ENCODE results near the gene PER1.

PER1 gene

DNA sequence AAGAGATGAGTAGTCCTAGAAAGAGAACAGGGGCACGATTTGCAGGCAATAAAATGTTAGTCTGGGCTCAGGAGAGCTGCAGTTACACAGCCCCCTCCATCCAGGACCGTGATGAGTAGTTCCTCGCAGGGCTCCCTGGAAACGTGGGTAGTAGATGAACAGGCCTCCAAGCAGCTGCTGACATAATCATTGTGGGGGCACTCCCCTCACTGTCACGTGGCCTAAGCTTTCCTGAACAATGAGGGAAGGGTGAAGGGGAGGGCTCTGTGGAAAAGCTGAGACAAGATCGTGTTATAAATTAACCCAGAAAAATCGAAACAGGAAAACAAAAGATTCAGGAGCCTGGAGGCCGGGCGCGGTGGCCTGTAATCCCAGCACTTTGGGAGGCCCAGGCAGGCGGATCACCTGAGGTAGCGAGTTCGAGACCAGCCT is 1.3 kb upstream of the PER1 start:
- no peak for DNase-seq (ENCODE audit: low read depth in 4 of 4, low spot score in 1 of 4)

GRCh38 chr17:8153031-8153451 is 837 bp upstream of the PER1 start:
- DNase-seq (ENCODE audit: low read depth in 4 of 4, low spot score in 1 of 4), result no peak

DNA sequence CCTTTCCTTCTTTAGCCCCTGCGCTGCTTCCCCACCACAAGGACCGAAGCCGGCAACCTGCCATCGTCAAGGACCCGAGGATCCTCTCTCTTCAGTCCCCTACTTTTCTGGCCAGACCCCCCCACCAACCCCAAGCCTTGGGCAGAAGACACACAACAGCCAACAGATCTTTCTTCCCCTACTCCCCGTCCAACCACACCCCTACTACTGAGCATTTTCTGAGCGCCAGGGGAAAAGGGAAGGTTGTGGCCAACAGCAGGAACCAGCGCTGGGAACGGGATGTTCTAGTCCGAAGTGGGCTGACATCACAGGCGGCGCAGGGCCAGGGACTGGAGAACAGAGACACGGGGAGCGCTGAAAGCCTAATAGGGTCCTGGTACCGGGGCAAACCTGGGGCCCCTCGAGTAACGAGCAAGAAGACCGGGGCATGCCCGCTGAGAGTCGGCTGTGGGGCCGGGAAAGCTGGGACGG is 528 bp downstream of the PER1 start:
- DNase-seq (ENCODE audit: low read depth in 4 of 4, low spot score in 1 of 4), result no peak

DNA sequence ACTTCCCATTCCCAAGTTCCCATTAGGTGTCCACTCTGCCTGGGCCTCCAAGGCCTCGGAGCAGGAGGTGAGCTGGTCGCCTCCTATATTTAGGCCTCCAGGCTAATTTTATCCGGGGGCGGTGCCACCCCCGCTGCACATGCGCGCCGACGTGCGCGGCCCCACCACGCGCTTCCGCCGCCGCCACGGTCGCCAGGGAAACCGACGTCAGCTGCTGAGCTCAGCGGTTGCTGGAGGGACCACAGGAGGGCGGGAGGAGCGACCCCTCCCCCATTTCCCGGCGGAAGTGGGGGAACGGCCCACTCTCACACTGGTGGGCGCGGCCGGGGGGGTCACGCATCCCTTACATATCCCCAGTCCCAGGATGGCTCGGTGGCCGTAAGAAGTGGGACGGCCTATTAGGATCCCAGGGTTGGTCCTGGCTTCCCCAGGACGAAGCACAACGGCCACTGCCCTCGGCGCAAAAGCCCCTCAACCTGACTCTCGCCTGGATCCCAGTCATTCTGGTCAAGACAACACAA is 1.0 kb downstream of the PER1 start:
- peak; percentile 71 to 83 (median 78) for DNase-seq (ENCODE audit: low read depth in 4 of 4, low spot score in 1 of 4)

GRCh38 chr17:8150194-8151119 is 1.7 kb downstream of the PER1 start:
- DNase-seq (ENCODE audit: low read depth in 4 of 4, low spot score in 1 of 4), result no peak

GRCh38 chr17:8149419-8150193 is 2.6 kb downstream of the PER1 start:
- DNase-seq (ENCODE audit: low read depth in 4 of 4, low spot score in 1 of 4), result no peak

GRCh38 chr17:8148560-8148959 is 3.6 kb downstream of the PER1 start:
- DNase-seq (ENCODE audit: low read depth in 4 of 4, low spot score in 1 of 4), result no peak

DNA sequence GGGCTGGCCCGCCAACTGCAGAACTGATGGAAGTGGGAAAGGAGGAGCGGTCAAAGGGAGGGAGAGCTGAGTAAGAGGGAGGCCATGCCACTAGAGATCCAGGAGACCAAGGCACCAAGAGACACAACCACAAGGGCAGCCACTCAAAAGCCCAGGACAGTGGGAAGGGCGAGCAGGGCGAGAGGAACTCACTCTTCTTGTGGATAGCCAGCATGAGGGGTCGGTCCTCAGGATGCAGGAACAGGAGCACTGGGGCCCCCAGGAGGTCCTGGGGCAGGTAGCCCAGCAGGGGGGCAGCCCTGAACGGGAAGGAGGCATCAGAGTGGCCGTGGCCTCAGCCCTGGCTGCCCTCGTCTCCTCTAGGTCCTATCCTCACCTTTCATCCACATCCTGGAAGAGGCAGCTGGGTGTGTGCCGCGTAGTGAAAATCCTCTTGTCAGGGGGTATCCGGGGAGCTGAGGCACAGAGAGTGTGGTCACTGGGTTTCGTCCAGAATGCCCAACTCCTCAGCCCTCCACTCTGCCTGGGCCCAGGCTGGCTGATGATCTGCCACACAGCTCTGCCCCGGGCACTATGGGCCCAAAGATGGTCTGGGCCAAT is 4.3 kb downstream of the PER1 start:
- DNase-seq (ENCODE audit: low read depth in 4 of 4, low spot score in 1 of 4), result no peak

DNA sequence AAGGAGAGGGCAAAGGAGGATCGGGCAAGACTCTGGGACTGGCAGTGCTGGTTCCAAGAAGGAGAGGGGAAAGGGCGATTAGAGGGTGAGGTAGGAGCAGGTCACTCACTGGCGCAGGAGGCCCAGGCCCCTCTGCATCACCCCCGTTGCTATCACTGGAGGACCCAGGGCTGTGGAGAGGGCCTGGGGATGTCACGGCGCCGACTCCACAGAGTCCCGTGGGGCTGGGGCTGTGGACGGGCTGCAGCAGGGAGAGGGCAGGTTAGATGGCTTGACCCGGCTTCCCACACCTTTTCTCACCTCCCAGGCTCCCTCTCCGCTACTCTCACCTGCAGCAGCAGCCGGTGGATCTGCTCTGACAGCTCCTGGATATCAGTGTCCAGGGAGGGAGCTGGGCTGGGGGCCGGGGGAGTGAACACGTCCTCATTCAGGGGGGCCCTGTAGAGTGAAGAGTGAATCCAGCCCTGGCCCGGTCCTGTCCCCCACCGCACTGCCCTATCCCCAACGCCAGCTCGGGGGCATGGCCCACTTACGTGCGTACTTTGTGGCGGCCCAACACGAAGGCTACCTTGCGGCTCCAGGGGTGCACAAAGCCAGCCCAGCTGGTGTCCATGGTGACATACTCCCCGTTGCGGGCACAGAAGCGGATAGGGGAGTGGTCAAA is 4.9 kb downstream of the PER1 start:
- DNase-seq (ENCODE audit: low read depth in 4 of 4, low spot score in 1 of 4), result no peak

GRCh38 chr17:8146381-8147140 is 5.6 kb downstream of the PER1 start:
- DNase-seq (ENCODE audit: low read depth in 4 of 4, low spot score in 1 of 4), result no peak

DNA sequence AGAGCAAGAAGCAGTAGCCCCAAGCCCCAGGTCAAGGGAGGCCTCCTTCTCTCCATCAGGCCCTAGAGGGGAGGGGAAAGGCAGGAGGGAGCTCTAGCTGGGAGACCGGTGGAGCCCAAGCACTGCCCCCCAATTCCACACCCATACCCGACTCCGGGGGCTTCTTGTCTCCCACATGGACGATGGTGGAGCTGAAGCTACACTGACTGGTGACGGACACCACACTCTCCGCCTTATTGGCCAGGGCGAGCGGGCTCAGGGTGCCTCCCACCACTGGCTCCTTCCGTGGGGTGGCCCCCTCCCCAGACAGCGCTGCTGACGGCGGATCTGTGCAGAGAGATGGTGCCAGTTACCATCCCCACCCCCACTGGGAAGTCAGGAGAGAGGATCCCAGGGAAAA is 6.4 kb downstream of the PER1 start:
- no peak for DNase-seq (ENCODE audit: low read depth in 4 of 4, low spot score in 1 of 4)

DNA sequence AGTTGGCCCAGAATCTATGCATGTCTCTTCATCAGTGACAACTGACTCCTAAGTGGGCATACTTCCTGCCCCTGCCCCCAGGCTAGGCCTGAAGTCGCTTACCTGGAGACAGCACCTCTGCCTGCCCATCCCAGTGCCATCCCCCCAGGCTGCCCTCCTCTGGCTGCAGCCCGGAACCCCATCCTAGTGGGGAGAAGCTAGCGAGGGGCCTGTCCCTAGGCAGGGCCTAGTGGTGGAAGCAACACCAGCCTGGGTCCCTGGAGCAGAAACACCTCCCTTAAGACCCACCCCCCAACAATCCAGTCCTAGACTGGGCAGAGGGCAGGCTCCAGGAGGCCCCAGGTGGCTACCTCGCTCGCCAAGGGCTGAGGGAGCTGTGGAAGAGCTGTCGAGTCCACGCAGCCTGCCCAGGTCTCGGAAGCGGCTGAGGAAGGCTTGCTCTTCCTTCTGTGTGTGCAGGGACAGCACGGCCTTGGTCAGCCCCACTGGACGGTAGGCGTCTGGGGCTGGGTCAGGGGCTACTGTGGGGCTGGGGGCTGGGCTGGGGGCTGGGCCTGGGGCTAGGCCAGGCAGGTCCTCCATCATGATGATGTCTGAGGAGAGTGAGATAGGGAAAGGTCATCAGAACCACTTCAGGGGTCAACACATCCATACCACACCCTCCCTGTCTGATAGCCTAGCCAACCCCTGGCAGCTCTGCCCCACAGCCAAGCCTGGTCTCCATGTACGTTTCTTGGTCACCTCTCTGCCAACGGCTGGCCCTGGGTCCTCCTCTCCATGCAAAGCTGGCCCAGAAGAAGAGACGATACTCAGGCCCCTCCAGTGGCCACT is 7.6 kb downstream of the PER1 start:
- no peak for DNase-seq (ENCODE audit: low read depth in 4 of 4, low spot score in 1 of 4)

GRCh38 chr17:8143581-8144400 is 8.4 kb downstream of the PER1 start:
- no peak for DNase-seq (ENCODE audit: low read depth in 4 of 4, low spot score in 1 of 4)

DNA sequence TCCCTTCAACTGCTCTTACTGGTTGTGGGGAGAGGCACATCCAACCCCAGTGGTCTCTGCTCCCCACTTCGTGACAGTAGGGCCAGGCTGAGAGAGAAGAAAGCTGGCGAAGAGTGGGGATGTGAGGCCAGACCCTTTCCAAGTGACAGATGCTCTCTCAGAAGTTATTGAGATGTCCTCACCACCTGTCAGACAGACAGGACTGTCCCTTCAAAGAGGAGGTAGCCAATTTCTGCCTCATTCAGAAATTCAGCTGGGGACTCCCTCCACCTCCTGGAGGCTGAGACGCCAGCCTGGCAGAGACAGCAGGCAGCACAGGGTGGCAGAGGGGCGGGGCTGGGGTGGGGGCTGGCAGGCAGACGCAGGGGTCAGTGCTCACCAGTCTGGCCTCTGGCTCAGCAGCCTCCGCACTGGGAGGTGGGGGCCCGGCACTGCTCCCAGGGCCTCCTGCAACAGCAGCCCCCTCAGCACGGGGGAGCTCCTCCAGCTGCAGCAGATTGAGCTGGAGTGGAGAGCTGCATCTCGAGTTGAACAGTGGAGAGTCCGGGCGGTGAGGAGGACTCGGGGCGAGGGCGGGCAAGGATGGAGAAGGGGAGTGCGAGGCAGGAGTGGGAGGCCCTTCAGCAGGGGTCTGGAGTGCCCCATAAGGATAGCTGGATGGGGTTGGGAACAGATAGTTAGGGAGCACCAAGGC is 9.2 kb downstream of the PER1 start:
- no peak for DNase-seq (ENCODE audit: low read depth in 4 of 4, low spot score in 1 of 4)

GRCh38 chr17:8142158-8142886 is 9.9 kb downstream of the PER1 start:
- no peak for DNase-seq (ENCODE audit: low read depth in 4 of 4, low spot score in 1 of 4)

DNA sequence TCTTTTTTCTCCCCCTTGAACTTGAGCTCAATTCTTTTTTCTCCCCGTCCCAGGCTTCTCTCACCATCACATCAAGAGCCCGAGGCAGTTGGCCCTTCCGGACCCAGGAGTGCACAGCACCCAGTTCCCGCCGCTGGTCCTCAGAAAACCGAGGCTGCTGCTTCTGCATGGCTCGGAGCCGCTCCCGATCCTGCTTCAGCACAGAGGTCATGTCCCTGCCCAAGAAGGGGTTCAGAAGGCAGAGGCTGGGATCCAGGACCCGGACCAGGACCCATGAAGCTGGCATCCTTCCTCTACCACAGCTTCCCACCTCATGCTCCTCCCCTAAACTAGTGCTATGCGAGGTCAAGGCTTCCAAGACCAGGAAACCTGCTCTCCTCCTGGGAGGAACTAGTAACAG is 10.5 kb downstream of the PER1 start:
- DNase-seq (ENCODE audit: low read depth in 4 of 4, low spot score in 1 of 4), result no peak

GRCh38 chr17:8141045-8141444 is 11.2 kb downstream of the PER1 start:
- no peak for DNase-seq (ENCODE audit: low read depth in 4 of 4, low spot score in 1 of 4)
